ENCODE results near the gene BAHCC1. TPM values are rescaled to one million over a fixed set of nuclear protein-coding genes. Genes with fewer than 3 reads are reported as not detected.

BAHCC1 gene
- total and polyA plus RNA-seq, 9 of the 15 experiments (the other 6 are each of a cell fraction or from before 2014, with no cell fraction given) = 0.14 to 26.9 (median 5.0) TPM

- TF ChIP-seq RBFOX2 (IDR thresholded peaks at IDR 0.05; ENCODE audit: low read depth, low read length) (peak; percentile 84), FUS (optimal IDR thresholded peaks at IDR 0.05; ENCODE audit: low read depth, low read length) (no peak), XRCC3 (IDR thresholded peaks at IDR 0.05) (no peak), TBP (optimal IDR thresholded peaks at IDR 0.05; ENCODE audit: low read depth, low read length) (peak; percentile 25), MNT (conservative IDR thresholded peaks at IDR 0.05) (peak; percentile 38 to 44; a peak in 2 of 4 replicates), ATF6 (CRISPR knock-in tag; IDR thresholded peaks at IDR 0.05) (0 out of 2 replicates have a peak, but pooled peaks have one; percentile 46), E2F4 (CRISPR knock-in tag; IDR thresholded peaks at IDR 0.05; ENCODE audit: low read depth) (no peak), TFE3 (CRISPR knock-in tag; IDR thresholded peaks at IDR 0.05) (no peak), MTA3 (IDR thresholded peaks at IDR 0.05; ENCODE audit: borderline replicate concordance) (peak; percentile 50; the same call in 1 of the 2 replicates), TFAP4 (CRISPR knock-in tag; IDR thresholded peaks at IDR 0.05; ENCODE audit: borderline replicate concordance) (peak; percentile 46; the same call in 1 of the 2 replicates), ATF3 (IDR thresholded peaks at IDR 0.05) (no peak), ATF3 (CRISPR knock-in tag; conservative IDR thresholded peaks at IDR 0.05) (0 out of 2 replicates have a peak, but pooled peaks have one; percentile 42), MAZ (CRISPR knock-in tag; conservative IDR thresholded peaks at IDR 0.05 in 1 of 2, IDR thresholded peaks at IDR 0.05 in 1 of 2) (peak in 1 of 2 experiments; percentile 17; a peak in 1 of 4 replicates), CTBP1 (IDR thresholded peaks at IDR 0.05; ENCODE audit: borderline replicate concordance) (peak; percentile 48; the same call in 1 of the 2 replicates), ZNF707 (CRISPR knock-in tag; conservative IDR thresholded peaks at IDR 0.05) (no peak), JUND (IDR thresholded peaks at IDR 0.05; ENCODE audit: borderline replicate concordance, low read depth, low read length) (no peak), JUND (tag; IDR thresholded peaks at IDR 0.05; ENCODE audit: borderline replicate concordance, low read depth, low read length) (no peak)
Observed at GRCh38 chr17:81400154-81400977, 5.1 kb downstream of the BAHCC1 start (continued).
